WTC11 (cell line): ENCODE measurements around the gene IFNE.

Source experiments
- SP1 ChIP-seq: sonication (generic); formaldehyde crosslinking; conservative IDR thresholded peaks from 2 replicates; pipeline ENCODE4 v1.8.1; 2022; ENCODE audit warnings: missing genetic modification reagents
- TCF7 ChIP-seq: sonication (generic); formaldehyde crosslinking; IDR thresholded peaks from 2 replicates; pipeline ENCODE4 v1.8.0; 2022; ENCODE audit warnings: mild to moderate bottlenecking, low read depth, missing genetic modification reagents, moderate library complexity
- TF ChIP-seq, protein P1 (sequence below): fragments of 200-600 bp; IDR thresholded peaks from 2 replicates; pipeline ENCODE4 v1.8.0; 2022; ENCODE audit warnings: antibody characterized with exemption

DNA sequence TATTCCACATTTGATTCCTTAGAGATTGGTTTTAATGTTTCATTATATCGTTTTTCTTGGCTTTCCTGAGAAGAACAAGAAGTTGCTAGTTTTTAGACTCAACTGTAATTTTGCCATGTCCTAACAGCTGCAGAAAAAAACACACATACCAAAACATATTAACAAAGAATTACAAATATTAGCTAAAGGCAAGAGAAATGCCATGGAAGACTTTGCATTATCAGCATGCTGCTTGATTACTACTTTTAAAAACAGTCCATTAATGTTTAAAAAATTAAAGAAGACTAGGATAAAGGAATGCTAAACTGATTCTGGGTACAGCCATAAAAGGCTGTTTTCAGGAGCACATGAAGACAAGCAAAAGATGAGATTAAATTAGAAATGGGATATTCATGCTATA is 20.5 kb upstream of the IFNE start:
- TF ChIP-seq SP1 (CRISPR knock-in tag) (no peak), TCF7 (CRISPR knock-in tag) (no peak)
- TF ChIP-seq, protein P1, sequence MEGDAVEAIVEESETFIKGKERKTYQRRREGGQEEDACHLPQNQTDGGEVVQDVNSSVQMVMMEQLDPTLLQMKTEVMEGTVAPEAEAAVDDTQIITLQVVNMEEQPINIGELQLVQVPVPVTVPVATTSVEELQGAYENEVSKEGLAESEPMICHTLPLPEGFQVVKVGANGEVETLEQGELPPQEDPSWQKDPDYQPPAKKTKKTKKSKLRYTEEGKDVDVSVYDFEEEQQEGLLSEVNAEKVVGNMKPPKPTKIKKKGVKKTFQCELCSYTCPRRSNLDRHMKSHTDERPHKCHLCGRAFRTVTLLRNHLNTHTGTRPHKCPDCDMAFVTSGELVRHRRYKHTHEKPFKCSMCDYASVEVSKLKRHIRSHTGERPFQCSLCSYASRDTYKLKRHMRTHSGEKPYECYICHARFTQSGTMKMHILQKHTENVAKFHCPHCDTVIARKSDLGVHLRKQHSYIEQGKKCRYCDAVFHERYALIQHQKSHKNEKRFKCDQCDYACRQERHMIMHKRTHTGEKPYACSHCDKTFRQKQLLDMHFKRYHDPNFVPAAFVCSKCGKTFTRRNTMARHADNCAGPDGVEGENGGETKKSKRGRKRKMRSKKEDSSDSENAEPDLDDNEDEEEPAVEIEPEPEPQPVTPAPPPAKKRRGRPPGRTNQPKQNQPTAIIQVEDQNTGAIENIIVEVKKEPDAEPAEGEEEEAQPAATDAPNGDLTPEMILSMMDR = no peak
